K562 (cell line): ENCODE results near the gene TAF8. TPM values are rescaled to one million over a fixed set of nuclear protein-coding genes. Genes with fewer than 3 reads are reported as not detected.

Source experiments
- CCAR2 ChIP-seq: fragments of 200-400 bp; formaldehyde crosslinking; IDR thresholded peaks from 2 replicates; pipeline ENCODE4 v1.6.1; 2017; ENCODE audit warnings: mild to moderate bottlenecking, low read depth, low read length
- CLOCK ChIP-seq: fragments of 250-450 bp; sonication (Bioruptor Pico); IDR thresholded peaks from 2 replicates; pipeline ENCODE4 v1.4.0; 2020; ENCODE audit warnings: mild to moderate bottlenecking, moderate library complexity, borderline replicate concordance
- ETV5 ChIP-seq: sonication (generic); formaldehyde crosslinking; IDR thresholded peaks from 2 replicates; pipeline ENCODE4 v1.4.0; 2020; ENCODE audit warnings: low read depth, mild to moderate bottlenecking, missing genetic modification reagents
- GMEB1 ChIP-seq: fragments of 250-450 bp; sonication (Bioruptor Pico); IDR thresholded peaks from 2 replicates; pipeline ENCODE4 v1.4.0; 2020; ENCODE audit warnings: mild to moderate bottlenecking
- JUND ChIP-seq, 2 experiments: IDR thresholded peaks; 2 replicates in 1 of 2; 3 replicates in 1 of 2; pipeline ENCODE4 v1.6.1; 2011; ENCODE audit warnings: borderline replicate concordance in 2 of 2, low read depth in 2 of 2, low read length in 2 of 2, improper control_type of control experiment in 1 of 2, missing biosample characterization in 1 of 2, missing genetic modification characterization in 1 of 2, missing genetic modification reagents in 1 of 2
- KDM1A ChIP-seq, 2 experiments: fragments of 450-650 bp; IDR thresholded peaks; 2 replicates each; pipeline ENCODE4 v1.6.1; 2016; ENCODE audit warnings: mild to moderate bottlenecking in 2 of 2
- MCM3 ChIP-seq: fragments of 450-650 bp; IDR thresholded peaks from 2 replicates; pipeline ENCODE4 v1.6.1; 2016
- PHB2 ChIP-seq: fragments of 450-650 bp; IDR thresholded peaks from 2 replicates; pipeline ENCODE4 v1.6.1; 2017; ENCODE audit warnings: low read depth
- POLR2A ChIP-seq: fragments of 450-650 bp; conservative IDR thresholded peaks from 2 replicates; pipeline ENCODE4 v1.6.1; 2016
- POLR2AphosphoS5 ChIP-seq: IDR thresholded peaks from 2 replicates; pipeline ENCODE4 v1.6.1; 2011; ENCODE audit warnings: mild to moderate bottlenecking, low read depth, low read length, moderate library complexity; ENCODE audit not compliant: control insufficient read depth, insufficient read depth
- RBM25 ChIP-seq: fragments of 200-400 bp; formaldehyde crosslinking; IDR thresholded peaks from 2 replicates; pipeline ENCODE4 v1.6.1; 2018; ENCODE audit warnings: low read length, low read depth, moderate library complexity; ENCODE audit not compliant: severe bottlenecking
- SMAD1 ChIP-seq: fragments of 150-350 bp; IDR thresholded peaks from 2 replicates; pipeline ENCODE4 v1.6.1; 2014; ENCODE audit warnings: low read length, low read depth; ENCODE audit not compliant: partially characterized antibody
- SP1 ChIP-seq: sonication (generic); formaldehyde crosslinking; IDR thresholded peaks from 2 replicates; pipeline ENCODE4 v1.8.1; 2022; ENCODE audit warnings: mild to moderate bottlenecking, missing genetic modification reagents
- STAG1 ChIP-seq: sonication (generic); formaldehyde crosslinking; IDR thresholded peaks from 2 replicates; pipeline ENCODE4 v1.5.0; 2020; ENCODE audit warnings: missing genetic modification reagents, borderline replicate concordance
- STAT5B ChIP-seq: fragments of 250-450 bp; sonication (Bioruptor Pico); IDR thresholded peaks from 2 replicates; pipeline ENCODE4 v1.8.0; 2021; ENCODE audit warnings: mild to moderate bottlenecking, inconsistent platforms
- TCF7L2 ChIP-seq: fragments of 150-350 bp; IDR thresholded peaks from 2 replicates; pipeline ENCODE4 v1.6.1; 2016; ENCODE audit warnings: low read depth, mild to moderate bottlenecking, low read length, moderate library complexity
- ZBTB1 ChIP-seq: sonication (generic); formaldehyde crosslinking; IDR thresholded peaks from 2 replicates; pipeline ENCODE4 v1.8.1; 2023; ENCODE audit warnings: missing genetic modification reagents, low read depth, mild to moderate bottlenecking, borderline replicate concordance
- ZC3H8 ChIP-seq: fragments of 450-650 bp; IDR thresholded peaks from 2 replicates; pipeline ENCODE4 v1.6.1; 2017
- ZFX ChIP-seq: sonication (generic); formaldehyde crosslinking; IDR thresholded peaks from 2 replicates; pipeline ENCODE4 v1.8.0; 2022; ENCODE audit warnings: mild to moderate bottlenecking, missing genetic modification reagents, moderate library complexity
- polyA plus RNA-seq, 8 experiments: library from polyadenylated mRNA; depleted of rRNA in 4 of 8; stranded (reverse) in 5 of 8; unstranded in 3 of 8; fragments of >200 nt; fragmentation: Nextera tagmentation in 2 of 8; fragmentation: Illumina TruSeq in 1 of 8; extraction: Ambion mirVana in 2 of 8; extraction: Trizol in 1 of 8; gene quantifications; 2 replicates each; pipeline versions ENCODE4 v1.2.1 to v1.2.3, GENCODE V29; 2011 to 2014; ENCODE audit warnings: inconsistent platforms in 1 of 8, missing spikeins in 1 of 8
- total RNA-seq, 7 experiments: library from RNA; depleted of rRNA in 6 of 7; stranded (reverse); fragments of >200 nt in 6 of 7; fragmentation: Illumina TruSeq in 2 of 7; extraction: Trizol in 2 of 7; gene quantifications; 2 replicates each; pipeline versions ENCODE4 v1.2.1 to v1.2.3, GENCODE V29; 2011 to 2021; ENCODE audit warnings: low replicate concordance in 1 of 7
- TF ChIP-seq, protein P1 (sequence below): fragments of 450-650 bp; IDR thresholded peaks from 2 replicates; pipeline ENCODE4 v1.6.1; 2016; ENCODE audit warnings: borderline replicate concordance
- TF ChIP-seq, protein P2 (sequence below): fragments of 250-450 bp; sonication (Bioruptor Pico); IDR thresholded peaks from 2 replicates; pipeline ENCODE4 v1.8.0; 2021; ENCODE audit warnings: borderline replicate concordance, mild to moderate bottlenecking, moderate library complexity; ENCODE audit not compliant: poor library complexity, severe bottlenecking

TAF8 gene
- total and polyA plus RNA-seq, 9 of the 15 experiments (the other 6 are each of a cell fraction or from before 2014, with no cell fraction given) = 29.4 to 84.0 (median 52.6) TPM

DNA sequence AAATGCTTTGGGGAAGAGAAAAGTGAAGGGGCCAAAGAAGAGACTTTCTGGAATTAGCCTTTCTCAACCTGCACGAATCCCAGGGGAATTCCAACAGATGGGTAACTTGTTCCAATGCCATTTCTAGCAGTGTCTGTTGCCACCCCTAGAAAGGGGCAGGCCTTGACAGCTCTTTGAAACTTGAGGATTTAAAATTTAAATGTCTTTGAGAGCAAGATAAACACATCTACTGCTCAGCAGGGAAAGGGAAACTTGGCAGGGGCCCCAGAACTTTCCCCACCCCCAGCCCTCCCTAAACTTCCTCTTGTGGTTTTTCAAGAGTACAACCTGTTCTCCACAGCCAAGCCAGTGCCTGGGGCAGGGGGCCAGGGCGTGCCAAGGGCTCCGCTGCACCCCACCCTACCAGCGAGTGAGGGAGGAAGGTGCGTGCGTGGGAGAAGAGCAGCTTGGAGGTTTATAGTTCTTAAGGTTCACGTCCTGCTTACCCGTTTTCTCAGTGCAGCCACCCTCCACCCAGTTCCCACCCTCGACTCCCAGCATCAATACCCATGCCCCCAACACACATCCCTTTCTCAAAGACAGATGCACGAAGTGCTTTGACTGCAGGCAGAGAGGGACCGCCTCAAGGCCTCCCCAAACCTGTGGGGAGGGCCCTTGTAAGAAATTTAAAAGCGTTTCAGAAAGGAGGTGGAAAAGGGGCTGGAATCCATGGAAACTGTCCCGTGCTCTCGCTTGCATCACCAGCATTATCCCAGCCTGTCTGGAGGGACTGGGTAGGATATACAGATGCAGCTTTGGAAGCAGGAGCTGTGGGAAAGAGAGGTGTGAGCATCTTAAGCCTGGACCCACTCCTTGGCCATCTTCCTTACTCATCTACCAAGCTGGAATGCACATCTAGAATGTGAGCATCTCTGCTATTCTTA is 4.5 kb upstream of the TAF8 start (continued):
- peak; percentile 20; the same call in 1 of the 2 replicates for TF ChIP-seq JUND (IDR thresholded peaks at IDR 0.05; ENCODE audit: borderline replicate concordance, low read depth, low read length)
- no peak; the same call in 2 of the 3 replicates for TF ChIP-seq JUND (tag; IDR thresholded peaks at IDR 0.05; ENCODE audit: borderline replicate concordance, low read depth, low read length)
- no peak for TF ChIP-seq TCF7L2
- peak; percentile 13 for TF ChIP-seq SMAD1
- no peak for TF ChIP-seq MCM3
- TF ChIP-seq ZC3H8 = no peak
- TF ChIP-seq CCAR2 = no peak
- TF ChIP-seq ZBTB1 (CRISPR knock-in tag) = 0 out of 2 replicates have a peak, but pooled peaks have one; percentile 22
- TF ChIP-seq POLR2AphosphoS5 = 0 out of 2 replicates have a peak, but pooled peaks have one; percentile 50
- no peak for TF ChIP-seq ZFX
- no peak for TF ChIP-seq POLR2A
- no peak for TF ChIP-seq RBM25
- TF ChIP-seq, protein P1, sequence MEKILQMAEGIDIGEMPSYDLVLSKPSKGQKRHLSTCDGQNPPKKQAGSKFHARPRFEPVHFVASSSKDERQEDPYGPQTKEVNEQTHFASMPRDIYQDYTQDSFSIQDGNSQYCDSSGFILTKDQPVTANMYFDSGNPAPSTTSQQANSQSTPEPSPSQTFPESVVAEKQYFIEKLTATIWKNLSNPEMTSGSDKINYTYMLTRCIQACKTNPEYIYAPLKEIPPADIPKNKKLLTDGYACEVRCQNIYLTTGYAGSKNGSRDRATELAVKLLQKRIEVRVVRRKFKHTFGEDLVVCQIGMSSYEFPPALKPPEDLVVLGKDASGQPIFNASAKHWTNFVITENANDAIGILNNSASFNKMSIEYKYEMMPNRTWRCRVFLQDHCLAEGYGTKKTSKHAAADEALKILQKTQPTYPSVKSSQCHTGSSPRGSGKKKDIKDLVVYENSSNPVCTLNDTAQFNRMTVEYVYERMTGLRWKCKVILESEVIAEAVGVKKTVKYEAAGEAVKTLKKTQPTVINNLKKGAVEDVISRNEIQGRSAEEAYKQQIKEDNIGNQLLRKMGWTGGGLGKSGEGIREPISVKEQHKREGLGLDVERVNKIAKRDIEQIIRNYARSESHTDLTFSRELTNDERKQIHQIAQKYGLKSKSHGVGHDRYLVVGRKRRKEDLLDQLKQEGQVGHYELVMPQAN = peak; percentile 79
- TF ChIP-seq, protein P2, sequence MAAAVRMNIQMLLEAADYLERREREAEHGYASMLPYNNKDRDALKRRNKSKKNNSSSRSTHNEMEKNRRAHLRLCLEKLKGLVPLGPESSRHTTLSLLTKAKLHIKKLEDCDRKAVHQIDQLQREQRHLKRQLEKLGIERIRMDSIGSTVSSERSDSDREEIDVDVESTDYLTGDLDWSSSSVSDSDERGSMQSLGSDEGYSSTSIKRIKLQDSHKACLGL = no peak
- TF ChIP-seq STAT5B (CRISPR knock-in tag) = no peak
- TF ChIP-seq SP1 (CRISPR knock-in tag) = peak; percentile 55; the same call in 1 of the 2 replicates
- TF ChIP-seq CLOCK (CRISPR knock-in tag) = no peak
- TF ChIP-seq KDM1A (IDR thresholded peaks at IDR 0.05) = no peak
- no peak for TF ChIP-seq STAG1
- TF ChIP-seq ETV5 (CRISPR knock-in tag) = peak; percentile 37; the same call in 1 of the 2 replicates
- TF ChIP-seq PHB2 = no peak
- no peak for TF ChIP-seq GMEB1
